ENCODE data around the gene CPLANE2. TPM values are rescaled to one million over a fixed set of nuclear protein-coding genes. Genes with fewer than 3 reads are reported as not detected.

CPLANE2 gene
- total RNA-seq, 1 donor from 2014 or later = 9.7 TPM

GRCh38 chr1:16275591-16275990, 38.6 kb upstream of the CPLANE2 start:
- Histone ChIP-seq H3K27ac (replicated peaks) (peak overlapping the region; percentile 47), H3K9me3 (replicated peaks) (no peaks in the 10 kb centered on the region), H3K36me3 (no peaks in the 10 kb centered on the region), H3K4me3 (no peak overlapping the region), H3K27me3 (ENCODE audit: low read depth) (no peaks in the 10 kb centered on the region), H3K4me1 (peaks cover 47% of the 10 kb centered on the region)
- no peak for DNase-seq
- intact Hi-C loops (cut with micrococcal nuclease) = no loop called here
- TF ChIP-seq, protein P1, sequence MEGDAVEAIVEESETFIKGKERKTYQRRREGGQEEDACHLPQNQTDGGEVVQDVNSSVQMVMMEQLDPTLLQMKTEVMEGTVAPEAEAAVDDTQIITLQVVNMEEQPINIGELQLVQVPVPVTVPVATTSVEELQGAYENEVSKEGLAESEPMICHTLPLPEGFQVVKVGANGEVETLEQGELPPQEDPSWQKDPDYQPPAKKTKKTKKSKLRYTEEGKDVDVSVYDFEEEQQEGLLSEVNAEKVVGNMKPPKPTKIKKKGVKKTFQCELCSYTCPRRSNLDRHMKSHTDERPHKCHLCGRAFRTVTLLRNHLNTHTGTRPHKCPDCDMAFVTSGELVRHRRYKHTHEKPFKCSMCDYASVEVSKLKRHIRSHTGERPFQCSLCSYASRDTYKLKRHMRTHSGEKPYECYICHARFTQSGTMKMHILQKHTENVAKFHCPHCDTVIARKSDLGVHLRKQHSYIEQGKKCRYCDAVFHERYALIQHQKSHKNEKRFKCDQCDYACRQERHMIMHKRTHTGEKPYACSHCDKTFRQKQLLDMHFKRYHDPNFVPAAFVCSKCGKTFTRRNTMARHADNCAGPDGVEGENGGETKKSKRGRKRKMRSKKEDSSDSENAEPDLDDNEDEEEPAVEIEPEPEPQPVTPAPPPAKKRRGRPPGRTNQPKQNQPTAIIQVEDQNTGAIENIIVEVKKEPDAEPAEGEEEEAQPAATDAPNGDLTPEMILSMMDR (IDR thresholded peaks at IDR 0.05; ENCODE audit: borderline replicate concordance) = no peak

GRCh38 chr1:16267690-16268180, 30.8 kb upstream of the CPLANE2 start:
- TF ChIP-seq, protein P1 (IDR thresholded peaks at IDR 0.05; ENCODE audit: borderline replicate concordance) = no peak
- no peak overlapping the region for H3K4me3 ChIP-seq

DNA sequence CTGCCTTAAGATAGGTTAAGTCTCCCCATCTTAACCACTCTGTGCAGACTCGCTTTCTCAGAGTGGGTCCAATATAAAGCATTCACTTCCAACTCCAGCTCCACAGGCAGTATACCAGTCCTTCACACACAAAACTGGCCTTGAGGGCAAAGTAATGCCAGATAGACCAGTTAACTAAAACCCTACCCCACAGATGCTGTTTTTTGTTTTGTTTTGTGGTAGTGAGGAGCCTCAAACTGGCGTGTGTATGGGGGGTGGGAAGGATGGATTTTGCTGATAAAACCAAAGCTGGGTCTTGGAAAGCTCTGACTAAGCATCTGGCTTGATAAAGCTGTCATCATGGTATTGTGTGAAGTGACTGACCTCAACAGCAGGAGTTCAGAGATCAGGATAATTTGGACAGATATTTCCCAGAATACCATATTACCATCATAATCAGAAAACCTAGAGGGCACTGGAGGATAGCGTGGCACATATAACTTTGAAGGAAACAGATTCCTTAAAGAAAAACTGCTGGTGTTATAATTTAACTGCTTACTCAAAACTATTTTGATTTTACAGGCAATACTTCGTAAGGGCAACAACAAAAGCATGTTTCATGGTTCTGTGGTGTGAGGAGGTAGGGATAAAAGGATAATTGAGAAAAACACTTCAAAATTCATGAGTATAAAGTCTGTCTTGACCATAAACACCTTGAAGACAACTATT, 29.6 kb upstream of the CPLANE2 start:
- intact Hi-C loops (cut with micrococcal nuclease) = no loop called here
- H3K9me3 ChIP-seq (replicated peaks) = no peaks in the 10 kb centered on the region
- no peak for DNase-seq
- no peaks in the 10 kb centered on the region for H3K27me3 ChIP-seq (ENCODE audit: low read depth)
- TF ChIP-seq, protein P1 (IDR thresholded peaks at IDR 0.05; ENCODE audit: borderline replicate concordance) = no peak
- H3K27ac ChIP-seq (replicated peaks) = peak overlapping the region; percentile 78
- H3K36me3 ChIP-seq = no peaks in the 10 kb centered on the region
- peaks cover 69% of the 10 kb centered on the region for H3K4me1 ChIP-seq
- no peak overlapping the region for H3K4me3 ChIP-seq

More at GRCh38 chr1:16267690-16268180, 30.8 kb upstream of the CPLANE2 start:
- no peak for DNase-seq
- Histone ChIP-seq H3K36me3 (no peaks in the 10 kb centered on the region), H3K4me1 (peaks cover 73% of the 10 kb centered on the region), H3K9me3 (replicated peaks) (no peaks in the 10 kb centered on the region), H3K27me3 (ENCODE audit: low read depth) (no peaks in the 10 kb centered on the region), H3K27ac (replicated peaks) (peak overlapping the region; percentile 78)
- intact Hi-C loops (cut with micrococcal nuclease) = no loop called here

DNA sequence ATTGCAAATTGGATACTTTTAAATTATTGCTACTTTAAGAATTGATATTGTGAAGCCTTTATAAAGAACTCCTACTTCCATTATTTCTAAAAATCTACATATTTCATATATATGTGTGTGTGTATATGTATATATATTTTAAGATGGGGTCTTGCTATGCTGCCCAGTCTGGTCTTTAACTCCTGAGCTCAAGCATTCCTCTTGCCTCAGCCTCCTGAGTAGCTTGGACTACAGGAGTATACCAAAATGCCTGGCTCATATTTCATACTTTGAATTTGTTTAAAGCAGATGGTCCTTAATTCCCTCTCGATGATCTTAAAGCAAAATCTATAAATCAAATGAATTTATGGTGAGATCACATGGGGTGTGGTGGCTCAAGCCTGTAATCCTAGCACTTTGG, 25.1 kb upstream of the CPLANE2 start:
- Histone ChIP-seq H3K36me3 (no peaks in the 10 kb centered on the region), H3K9me3 (replicated peaks) (no peaks in the 10 kb centered on the region), H3K27ac (replicated peaks) (no peak overlapping the region), H3K4me3 (no peak overlapping the region), H3K4me1 (peaks cover 50% of the 10 kb centered on the region), H3K27me3 (ENCODE audit: low read depth) (no peaks in the 10 kb centered on the region)
- TF ChIP-seq, protein P1 (IDR thresholded peaks at IDR 0.05; ENCODE audit: borderline replicate concordance) = no peak
- intact Hi-C loops (cut with micrococcal nuclease) = no loop called here
- DNase-seq = no peak

DNA sequence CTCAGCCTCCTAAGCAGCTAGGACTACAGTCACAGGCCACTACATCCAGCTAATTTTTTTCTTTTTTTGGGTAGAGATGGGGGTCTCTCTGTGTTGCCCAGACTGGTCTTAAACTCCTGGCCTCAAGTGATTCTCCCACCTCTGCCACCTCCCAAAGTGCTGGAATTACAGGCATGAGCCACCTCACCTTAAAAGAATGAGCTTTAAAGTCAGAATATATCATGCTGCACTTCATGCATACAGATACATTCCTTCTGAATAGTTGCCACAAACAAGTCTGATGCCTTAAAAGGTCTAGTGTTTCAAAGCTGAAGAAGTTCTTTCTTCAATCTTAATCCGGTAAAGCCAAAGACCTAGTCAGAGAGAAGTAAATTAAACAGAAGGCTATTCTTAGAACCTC, 23.8 kb upstream of the CPLANE2 start:
- Histone ChIP-seq H3K36me3 (peaks cover 8% of the 10 kb centered on the region), H3K27me3 (ENCODE audit: low read depth) (no peaks in the 10 kb centered on the region), H3K4me3 (no peak overlapping the region), H3K9me3 (replicated peaks) (no peaks in the 10 kb centered on the region), H3K27ac (replicated peaks) (no peak overlapping the region), H3K4me1 (peaks cover 50% of the 10 kb centered on the region)
- TF ChIP-seq, protein P1 (IDR thresholded peaks at IDR 0.05; ENCODE audit: borderline replicate concordance) = no peak
- intact Hi-C loops (cut with micrococcal nuclease) = no loop called here
- DNase-seq = no peak
